Ishikawa (cell line): ENCODE measurements around the gene BUD31.
A peak's percentile ranks its signal among the peaks of the same experiment; 100 is the strongest.

Experiments used
- CEBPB ChIP-seq: IDR thresholded peaks from 2 replicates; pipeline ENCODE4 v1.6.1; 2012
- CREB1 ChIP-seq: IDR thresholded peaks from 2 replicates; pipeline ENCODE4 v1.6.1; 2012; ENCODE audit warnings: low read depth
- EGR1 ChIP-seq: IDR thresholded peaks from 2 replicates; pipeline ENCODE4 v1.6.1; 2012
- EP300 ChIP-seq: IDR thresholded peaks from 2 replicates; pipeline ENCODE4 v1.6.1; 2012; ENCODE audit warnings: borderline replicate concordance
- FOXM1 ChIP-seq: IDR thresholded peaks from 2 replicates; pipeline ENCODE4 v1.6.1; 2012; ENCODE audit warnings: low read depth, borderline replicate concordance
- NFIC ChIP-seq: IDR thresholded peaks from 2 replicates; pipeline ENCODE4 v1.6.1; 2012
- RAD21 ChIP-seq: IDR thresholded peaks from 2 replicates; pipeline ENCODE4 v1.6.1; 2012; ENCODE audit warnings: low read depth
- TAF1 ChIP-seq: IDR thresholded peaks from 2 replicates; pipeline ENCODE4 v1.6.1; 2012; ENCODE audit warnings: low read depth, mild to moderate bottlenecking
- TCF12 ChIP-seq: IDR thresholded peaks from 2 replicates; pipeline ENCODE4 v1.6.1; 2012; ENCODE audit warnings: low read depth
- TEAD4 ChIP-seq: IDR thresholded peaks from 2 replicates; pipeline ENCODE4 v1.6.1; 2012
- YY1 ChIP-seq: IDR thresholded peaks from 2 replicates; pipeline ENCODE4 v1.6.1; 2012; ENCODE audit warnings: low read depth
- ZBTB7A ChIP-seq: IDR thresholded peaks from 2 replicates; pipeline ENCODE4 v1.6.1; 2012; ENCODE audit warnings: low read depth
- TF ChIP-seq, protein P1 (sequence below): IDR thresholded peaks from 2 replicates; pipeline ENCODE4 v1.6.1; 2012
- TF ChIP-seq, protein P2 (sequence below): IDR thresholded peaks from 2 replicates; pipeline ENCODE4 v1.6.1; 2012
- TF ChIP-seq, protein P3 (sequence below): IDR thresholded peaks from 2 replicates; pipeline ENCODE4 v1.6.1; 2012; ENCODE audit warnings: low read depth, mild to moderate bottlenecking

The BUD31 gene

DNA sequence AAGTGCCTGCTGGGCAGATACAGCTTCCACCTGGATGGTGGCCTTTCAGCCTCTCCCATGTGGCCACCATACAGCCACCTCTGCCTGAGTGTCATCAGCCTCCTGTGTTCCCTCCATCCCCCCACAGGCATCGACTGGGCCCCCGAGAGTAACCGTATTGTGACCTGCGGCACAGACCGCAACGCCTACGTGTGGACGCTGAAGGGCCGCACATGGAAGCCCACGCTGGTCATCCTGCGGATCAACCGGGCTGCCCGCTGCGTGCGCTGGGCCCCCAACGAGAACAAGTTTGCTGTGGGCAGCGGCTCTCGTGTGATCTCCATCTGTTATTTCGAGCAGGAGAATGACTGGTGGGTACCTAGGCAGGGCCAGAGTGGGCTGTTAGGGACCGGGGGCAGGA is 20.9 kb upstream of the BUD31 start:
- TF ChIP-seq YY1, result no peak

DNA sequence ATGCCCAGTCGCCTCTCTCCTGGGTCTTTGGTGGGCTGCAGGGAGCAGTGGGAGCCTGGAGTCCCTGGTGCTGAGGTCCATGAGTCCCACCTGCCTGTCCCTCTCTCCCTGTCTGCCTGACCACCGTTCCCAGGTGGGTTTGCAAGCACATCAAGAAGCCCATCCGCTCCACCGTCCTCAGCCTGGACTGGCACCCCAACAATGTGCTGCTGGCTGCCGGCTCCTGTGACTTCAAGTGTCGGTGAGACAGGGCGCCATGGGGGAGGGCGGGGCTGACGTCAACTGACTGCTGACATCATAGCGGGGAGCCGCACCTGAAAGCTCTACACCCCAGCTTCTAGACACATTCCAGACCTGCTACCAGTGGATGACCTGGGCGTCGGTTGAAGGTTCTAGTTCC is 19.0 kb upstream of the BUD31 start:
- no peak for TF ChIP-seq NFIC
- TF ChIP-seq ZBTB7A, result no peak
- TF ChIP-seq, protein P1, sequence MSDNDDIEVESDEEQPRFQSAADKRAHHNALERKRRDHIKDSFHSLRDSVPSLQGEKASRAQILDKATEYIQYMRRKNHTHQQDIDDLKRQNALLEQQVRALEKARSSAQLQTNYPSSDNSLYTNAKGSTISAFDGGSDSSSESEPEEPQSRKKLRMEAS, result no peak
- TF ChIP-seq TEAD4, result no peak
- TF ChIP-seq TAF1, result no peak
- no peak for TF ChIP-seq CREB1
- TF ChIP-seq CEBPB, result no peak
- TF ChIP-seq, protein P2, sequence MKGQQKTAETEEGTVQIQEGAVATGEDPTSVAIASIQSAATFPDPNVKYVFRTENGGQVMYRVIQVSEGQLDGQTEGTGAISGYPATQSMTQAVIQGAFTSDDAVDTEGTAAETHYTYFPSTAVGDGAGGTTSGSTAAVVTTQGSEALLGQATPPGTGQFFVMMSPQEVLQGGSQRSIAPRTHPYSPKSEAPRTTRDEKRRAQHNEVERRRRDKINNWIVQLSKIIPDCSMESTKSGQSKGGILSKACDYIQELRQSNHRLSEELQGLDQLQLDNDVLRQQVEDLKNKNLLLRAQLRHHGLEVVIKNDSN, result no peak
- TF ChIP-seq FOXM1, result no peak
- no peak for TF ChIP-seq TCF12
- no peak for TF ChIP-seq YY1
- TF ChIP-seq EGR1, result no peak
- no peak for TF ChIP-seq RAD21
- no peak for TF ChIP-seq EP300

DNA sequence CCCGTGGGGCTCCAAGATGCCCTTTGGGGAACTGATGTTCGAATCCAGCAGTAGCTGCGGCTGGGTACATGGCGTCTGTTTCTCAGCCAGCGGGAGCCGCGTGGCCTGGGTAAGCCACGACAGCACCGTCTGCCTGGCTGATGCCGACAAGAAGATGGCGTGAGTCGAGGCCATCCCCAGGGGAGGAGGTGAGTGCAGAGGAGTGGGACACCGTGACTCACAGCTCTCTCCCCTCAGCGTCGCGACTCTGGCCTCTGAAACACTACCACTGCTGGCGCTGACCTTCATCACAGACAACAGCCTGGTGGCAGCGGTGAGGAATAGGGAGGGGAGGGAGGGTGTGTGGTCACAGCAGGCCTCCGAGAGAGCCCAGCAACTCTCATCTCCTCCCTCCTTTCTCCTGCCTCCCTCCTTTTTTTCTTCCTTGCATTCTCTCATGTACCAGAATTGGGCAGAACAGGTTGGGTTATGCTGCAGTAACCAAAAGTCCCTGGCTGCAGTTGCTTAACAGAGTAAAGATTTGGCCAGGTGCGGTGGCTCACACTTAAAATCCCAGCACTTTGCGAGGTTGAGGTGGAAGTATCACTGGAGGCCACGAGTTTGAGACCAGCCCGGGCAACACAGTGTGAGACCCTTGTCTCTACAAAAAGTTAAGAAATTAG is 17.7 kb upstream of the BUD31 start:
- TF ChIP-seq TEAD4, result no peak
- TF ChIP-seq CREB1, result no peak
- no peak for TF ChIP-seq ZBTB7A
- no peak for TF ChIP-seq YY1
- TF ChIP-seq TCF12, result no peak
- TF ChIP-seq, protein P2, result no peak
- TF ChIP-seq FOXM1, result no peak
- TF ChIP-seq, protein P1, result no peak
- TF ChIP-seq NFIC, result no peak
- no peak for TF ChIP-seq RAD21
- no peak for TF ChIP-seq TAF1
- no peak for TF ChIP-seq EGR1
- TF ChIP-seq, protein P3, sequence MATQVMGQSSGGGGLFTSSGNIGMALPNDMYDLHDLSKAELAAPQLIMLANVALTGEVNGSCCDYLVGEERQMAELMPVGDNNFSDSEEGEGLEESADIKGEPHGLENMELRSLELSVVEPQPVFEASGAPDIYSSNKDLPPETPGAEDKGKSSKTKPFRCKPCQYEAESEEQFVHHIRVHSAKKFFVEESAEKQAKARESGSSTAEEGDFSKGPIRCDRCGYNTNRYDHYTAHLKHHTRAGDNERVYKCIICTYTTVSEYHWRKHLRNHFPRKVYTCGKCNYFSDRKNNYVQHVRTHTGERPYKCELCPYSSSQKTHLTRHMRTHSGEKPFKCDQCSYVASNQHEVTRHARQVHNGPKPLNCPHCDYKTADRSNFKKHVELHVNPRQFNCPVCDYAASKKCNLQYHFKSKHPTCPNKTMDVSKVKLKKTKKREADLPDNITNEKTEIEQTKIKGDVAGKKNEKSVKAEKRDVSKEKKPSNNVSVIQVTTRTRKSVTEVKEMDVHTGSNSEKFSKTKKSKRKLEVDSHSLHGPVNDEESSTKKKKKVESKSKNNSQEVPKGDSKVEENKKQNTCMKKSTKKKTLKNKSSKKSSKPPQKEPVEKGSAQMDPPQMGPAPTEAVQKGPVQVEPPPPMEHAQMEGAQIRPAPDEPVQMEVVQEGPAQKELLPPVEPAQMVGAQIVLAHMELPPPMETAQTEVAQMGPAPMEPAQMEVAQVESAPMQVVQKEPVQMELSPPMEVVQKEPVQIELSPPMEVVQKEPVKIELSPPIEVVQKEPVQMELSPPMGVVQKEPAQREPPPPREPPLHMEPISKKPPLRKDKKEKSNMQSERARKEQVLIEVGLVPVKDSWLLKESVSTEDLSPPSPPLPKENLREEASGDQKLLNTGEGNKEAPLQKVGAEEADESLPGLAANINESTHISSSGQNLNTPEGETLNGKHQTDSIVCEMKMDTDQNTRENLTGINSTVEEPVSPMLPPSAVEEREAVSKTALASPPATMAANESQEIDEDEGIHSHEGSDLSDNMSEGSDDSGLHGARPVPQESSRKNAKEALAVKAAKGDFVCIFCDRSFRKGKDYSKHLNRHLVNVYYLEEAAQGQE, result no peak
- TF ChIP-seq EP300, result no peak
- TF ChIP-seq CEBPB, result no peak

DNA sequence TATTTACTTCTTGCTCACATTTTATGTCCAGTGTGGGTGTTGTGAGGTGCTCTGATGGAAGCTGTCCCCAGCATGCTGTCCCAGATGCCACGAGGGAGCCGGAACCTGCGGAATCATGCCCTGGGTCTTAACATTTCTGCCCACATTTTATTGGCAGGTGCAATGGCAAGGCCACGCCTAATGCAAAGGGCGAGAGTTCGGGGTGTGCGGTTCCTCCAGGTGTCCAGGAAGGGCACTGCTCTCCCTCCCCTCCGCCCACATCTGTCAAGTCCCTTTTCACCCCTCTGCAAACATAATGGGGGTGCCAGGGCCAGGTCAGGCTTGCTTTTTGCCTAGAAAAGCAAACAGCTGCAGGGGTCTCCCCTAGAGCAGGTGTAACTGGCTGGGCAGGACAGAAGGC is 16.7 kb upstream of the BUD31 start:
- no peak for TF ChIP-seq TEAD4
- no peak for TF ChIP-seq TCF12
- TF ChIP-seq EP300, result no peak
- TF ChIP-seq, protein P2, result no peak

DNA sequence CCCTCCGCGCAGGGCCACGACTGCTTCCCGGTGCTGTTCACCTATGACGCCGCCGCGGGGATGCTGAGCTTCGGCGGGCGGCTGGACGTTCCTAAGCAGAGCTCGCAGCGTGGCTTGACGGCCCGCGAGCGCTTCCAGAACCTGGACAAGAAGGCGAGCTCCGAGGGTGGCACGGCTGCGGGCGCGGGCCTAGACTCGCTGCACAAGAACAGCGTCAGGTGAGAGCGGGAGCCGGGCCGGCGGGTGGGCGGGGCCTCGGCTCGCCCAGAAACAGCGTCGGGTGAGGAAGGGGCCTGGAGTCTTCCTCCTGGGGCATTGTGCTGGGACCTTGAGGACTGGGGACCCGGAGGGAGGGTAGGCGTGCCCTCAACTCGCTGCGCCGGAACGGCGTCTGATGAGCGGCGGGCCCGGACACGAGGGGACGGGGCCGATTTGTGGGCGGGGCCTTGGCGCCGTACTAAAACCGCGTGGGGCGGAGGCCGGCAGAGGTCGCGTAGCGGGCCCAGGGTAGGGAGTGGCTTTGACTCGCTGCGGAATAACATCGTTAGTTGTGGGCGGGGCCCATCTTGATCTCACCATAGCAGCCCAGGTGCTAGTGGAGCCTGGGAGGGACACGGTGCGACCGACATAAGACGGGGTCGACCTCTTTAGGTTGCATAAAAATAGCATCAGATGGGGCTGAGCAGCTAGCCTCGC is 16.0 kb upstream of the BUD31 start:
- TF ChIP-seq RAD21, result no peak
- 0 out of 2 replicates have a peak, but pooled peaks have one; percentile 21 for TF ChIP-seq CREB1
- TF ChIP-seq, protein P1, result peak; percentile 53

DNA sequence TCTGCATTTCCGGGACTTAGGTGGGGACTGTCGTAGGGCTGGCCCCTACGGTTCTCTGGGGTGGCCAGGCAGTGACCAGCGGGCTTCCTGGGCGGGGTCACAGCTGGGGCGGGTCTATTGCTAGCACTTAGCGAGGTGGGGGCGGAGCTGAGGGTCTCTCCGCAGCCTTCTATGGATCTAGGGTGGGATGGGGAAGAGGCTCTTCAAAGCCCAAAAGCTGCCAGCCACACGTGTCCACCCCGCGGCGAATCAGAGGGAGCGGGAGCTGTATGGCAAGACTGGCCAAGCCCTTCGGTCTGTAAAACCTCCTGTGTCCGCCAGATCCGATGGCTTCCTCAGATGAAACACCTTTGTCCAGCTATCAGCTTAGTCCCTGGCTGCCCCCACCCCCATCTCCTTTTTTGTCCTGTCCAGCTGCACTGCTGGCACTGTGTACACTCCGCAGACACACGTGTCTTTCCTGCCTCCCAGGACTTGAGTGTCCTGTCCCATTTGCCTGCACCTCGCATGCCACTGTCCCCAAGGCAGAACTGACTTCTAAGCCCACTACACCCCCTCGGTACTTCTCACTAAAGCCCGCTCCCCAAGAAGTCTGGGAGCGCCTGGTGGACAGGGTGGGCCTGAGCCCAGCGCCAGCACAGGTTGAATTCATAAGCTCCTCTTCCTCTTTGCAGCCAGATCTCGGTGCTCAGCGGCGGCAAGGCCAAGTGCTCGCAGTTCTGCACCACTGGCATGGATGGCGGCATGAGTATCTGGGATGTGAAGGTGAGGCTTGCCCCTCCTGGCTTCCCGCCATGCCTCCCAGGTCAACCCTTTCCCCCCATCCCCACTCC is 15.2 kb upstream of the BUD31 start:
- TF ChIP-seq, protein P2, result peak; percentile 39; the same call in 1 of the 2 replicates
- TF ChIP-seq, protein P3, result no peak
